ENCODE data around the gene PDK2. TPM values are rescaled to one million over a fixed set of nuclear protein-coding genes. Genes with fewer than 3 reads are reported as not detected.

PDK2 gene
- total and polyA plus RNA-seq, 2 of the 4 experiments (the other 2 are of a cell fraction) = 26.7 to 104 TPM

- BruUV-seq (replicated peaks) = no TSS peak
Observed at GRCh38 chr17:50078430-50078829, 16.7 kb upstream of the PDK2 start.

More at GRCh38 chr17:50078430-50078829, 16.7 kb upstream of the PDK2 start:
- no peaks in the 10 kb centered on the region for H3K27me3 ChIP-seq (ENCODE audit: control insufficient read depth, insufficient read depth, low read length)
- CTCF ChIA-PET = no interaction called here
- H2BK5ac ChIP-seq (ENCODE audit: low read depth, low read length, poor library complexity, severe bottlenecking) = no peak overlapping the region
- in situ Hi-C loops (cut with MboI; ENCODE audit: low sequenced_read_pairs) (no loop called here), intact Hi-C loops (cut with micrococcal nuclease) (no loop called here), dilution Hi-C loops (cut with HindIII; ENCODE audit: low sequenced_read_pairs, unreplicated experiment) (no loop called here)
- TF ChIP-seq MAFK (IDR thresholded peaks at IDR 0.05; ENCODE audit: low read depth, low read length) = no peak
- no peak for TF ChIP-seq RCOR1 (IDR thresholded peaks at IDR 0.05; ENCODE audit: insufficient replicate concordance, low read length)
- no peak for TF ChIP-seq BHLHE40 (IDR thresholded peaks at IDR 0.05; ENCODE audit: low read depth, low read length)
- TF ChIP-seq CTCF (conservative IDR thresholded peaks at IDR 0.05; ENCODE audit: low read depth, low read length) = no peak
- TF ChIP-seq RFX5 (IDR thresholded peaks at IDR 0.05; ENCODE audit: low read depth, low read length) = no peak
- TF ChIP-seq SMC3 (IDR thresholded peaks at IDR 0.05; ENCODE audit: low read depth, low read length) = no peak
- no peak for TF ChIP-seq POLR2A (IDR thresholded peaks at IDR 0.05; ENCODE audit: low read depth, low read length)
- TF ChIP-seq NFE2L2 (IDR thresholded peaks at IDR 0.05; ENCODE audit: low read depth, low read length) = no peak
- TF ChIP-seq FOS (IDR thresholded peaks at IDR 0.05; ENCODE audit: low read depth, low read length) = no peak
- H3K4me3 ChIP-seq (ENCODE audit: insufficient read depth, low read depth, low read length) = no peak overlapping the region
- H3K9me3 ChIP-seq (ENCODE audit: control insufficient read depth, insufficient read depth, low read length) = no peaks in the 10 kb centered on the region
- no peaks in the 10 kb centered on the region for H3K9me1 ChIP-seq (ENCODE audit: insufficient read depth, low read length)
- no peak overlapping the region for H2AK9ac ChIP-seq (replicated peaks; ENCODE audit: low read depth, low read length, poor library complexity)
- no peak overlapping the region for H3K4ac ChIP-seq (ENCODE audit: low read depth, low read length)
- WGBS, 2 experiments (ENCODE audit: extremely low coverage in 2 of 2, insufficient read length in 1 of 2) = no CpG with 5 or more reads among the region's 4 CpGs
- no peak overlapping the region for H3K9ac ChIP-seq (ENCODE audit: low read depth, low read length)
- DNase-seq (no peak), ATAC-seq (ENCODE audit: low read depth) (no peak)
- no peak overlapping the region for H2AK5ac ChIP-seq (ENCODE audit: low read depth, low read length)
- no peak overlapping the region for H2BK20ac ChIP-seq (ENCODE audit: low read depth, low read length)
- H2BK15ac ChIP-seq (ENCODE audit: low read depth, low read length) = no peak overlapping the region
- no peak overlapping the region for H2AFZ ChIP-seq (replicated peaks; ENCODE audit: low read length, poor library complexity)
- no peak overlapping the region for H4K8ac ChIP-seq (ENCODE audit: low read depth in 2 of 2, low read length in 2 of 2)
- peaks cover 70% of the 10 kb centered on the region for H3K36me3 ChIP-seq (ENCODE audit: control insufficient read depth, insufficient read depth, low read length)
- H3K23ac ChIP-seq (ENCODE audit: low read depth, low read length) = no peak overlapping the region
- H2BK120ac ChIP-seq (ENCODE audit: low read depth, low read length) = no peak overlapping the region
- H3K79me1 ChIP-seq (ENCODE audit: low read depth in 1 of 2, low read length in 2 of 2) = peaks cover 13 to 41% of the 10 kb centered on the region in 2 experiments; a peak in 3 of 4 replicates
- no peak overlapping the region for H3K27ac ChIP-seq (ENCODE audit: insufficient read depth, low read length)
- no peak overlapping the region for H3K56ac ChIP-seq (ENCODE audit: extremely low read depth, insufficient read depth, low read length)
- no peaks in the 10 kb centered on the region; the same call in none of the 2 replicates for H4K20me1 ChIP-seq (ENCODE audit: insufficient read depth, low read length)
- no peaks in the 10 kb centered on the region for H3K4me1 ChIP-seq (ENCODE audit: control insufficient read depth, insufficient read depth, low read length)
- no peak overlapping the region for H4K5ac ChIP-seq (ENCODE audit: low read depth, low read length)
- no peak overlapping the region for H3K18ac ChIP-seq (ENCODE audit: low read depth, low read length)
- no peak overlapping the region for H4K91ac ChIP-seq (ENCODE audit: insufficient read depth, low read depth, low read length)
- no peak overlapping the region for H3K4me2 ChIP-seq (ENCODE audit: low read depth, low read length)
- H3K14ac ChIP-seq (replicated peaks; ENCODE audit: low read depth, low read length) = no peak overlapping the region
- POLR2A ChIA-PET (ENCODE audit: unreplicated experiment) = no interaction called here
